ENCODE results near the gene SMURF1.

- no peak for TF ChIP-seq EZH2phosphoT487 (IDR thresholded peaks at IDR 0.05; ENCODE audit: insufficient read depth, low read depth)
- TF ChIP-seq EZH2 (IDR thresholded peaks at IDR 0.05; ENCODE audit: insufficient read depth, poor library complexity, severe bottlenecking) = no peak
Observed at GRCh38 chr7:99000196-99000903, 143.6 kb downstream of the SMURF1 start.

All from GM23248 (cell line).